ENCODE results near the gene C1QBP. TPM values are rescaled to one million over a fixed set of nuclear protein-coding genes. Genes with fewer than 3 reads are reported as not detected.

C1QBP gene, protein sequence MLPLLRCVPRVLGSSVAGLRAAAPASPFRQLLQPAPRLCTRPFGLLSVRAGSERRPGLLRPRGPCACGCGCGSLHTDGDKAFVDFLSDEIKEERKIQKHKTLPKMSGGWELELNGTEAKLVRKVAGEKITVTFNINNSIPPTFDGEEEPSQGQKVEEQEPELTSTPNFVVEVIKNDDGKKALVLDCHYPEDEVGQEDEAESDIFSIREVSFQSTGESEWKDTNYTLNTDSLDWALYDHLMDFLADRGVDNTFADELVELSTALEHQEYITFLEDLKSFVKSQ
- total RNA-seq, result 100 to 1,000 TPM; 586 to 607 TPM

DNA sequence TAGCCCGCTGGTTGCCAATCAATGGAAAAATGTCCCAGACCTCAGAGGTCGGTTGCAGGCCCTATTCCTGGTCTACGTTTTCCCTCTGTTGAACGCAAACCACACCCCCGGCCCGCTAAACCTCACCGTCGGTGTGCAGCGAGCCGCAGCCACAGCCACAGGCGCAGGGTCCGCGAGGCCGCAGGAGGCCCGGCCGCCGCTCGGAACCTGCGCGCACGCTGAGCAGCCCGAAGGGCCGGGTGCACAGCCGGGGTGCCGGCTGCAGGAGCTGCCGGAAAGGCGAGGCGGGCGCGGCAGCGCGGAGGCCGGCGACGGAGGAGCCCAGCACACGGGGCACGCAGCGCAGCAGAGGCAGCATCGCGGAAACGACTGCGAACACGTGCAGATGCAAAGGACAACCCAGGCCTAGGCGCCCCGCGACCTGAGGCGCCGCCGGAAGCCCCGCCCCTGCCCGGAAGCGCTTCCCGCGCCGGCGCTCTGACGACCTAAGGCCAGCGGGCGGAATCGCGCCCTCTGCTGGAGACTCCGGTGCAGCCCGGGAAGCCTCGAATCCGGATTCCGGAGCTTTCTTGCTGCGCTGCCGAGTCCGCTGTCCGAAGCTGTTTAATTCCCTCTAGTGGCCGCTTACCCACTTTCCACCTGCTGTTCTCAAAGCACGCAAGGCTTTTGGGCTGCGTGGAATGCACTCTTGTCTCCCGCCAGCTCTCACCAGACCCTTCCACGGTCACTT, at the start of gene C1QBP:
Gene C1QBP, minus strand, starts transcription at position 440 of the 730 bp plus-strand sequence. Its CDS starts 82 bp downstream, at position 358.
- Mint-ChIP-seq H3K4me1 (peaks cover 33% of the 10 kb centered on the region), H3K27ac (peak within 1 kb of the TSS; percentile 85), H3K27me3 (no peaks in the 10 kb centered on the region), H3K36me3 (peaks cover 39% of the 10 kb centered on the region), H3K4me3 (peak within 1 kb of the TSS; percentile 84), H3K9me3 (no peaks in the 10 kb centered on the region)
- peak; percentile 93 for DNase-seq

DNA sequence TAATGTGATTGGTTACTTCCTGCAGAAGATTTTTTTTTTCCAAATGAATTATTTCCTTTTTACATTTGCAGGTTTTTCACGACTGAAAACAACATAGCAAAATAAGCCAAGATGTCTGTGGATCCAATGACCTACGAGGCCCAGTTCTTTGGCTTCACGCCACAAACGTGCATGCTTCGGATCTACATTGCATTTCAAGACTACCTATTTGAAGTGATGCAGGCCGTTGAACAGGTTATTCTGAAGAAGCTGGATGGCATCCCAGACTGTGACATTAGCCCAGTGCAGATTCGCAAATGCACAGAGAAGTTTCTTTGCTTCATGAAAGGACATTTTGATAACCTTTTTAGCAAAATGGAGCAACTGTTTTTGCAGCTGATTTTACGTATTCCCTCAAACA, 49.8 kb upstream of the C1QBP start:
- no peak for DNase-seq
- H3K36me3 Mint-ChIP-seq, result peaks cover 40% of the 10 kb centered on the region
- peaks cover 35% of the 10 kb centered on the region for H3K4me1 Mint-ChIP-seq
- H3K4me3 Mint-ChIP-seq, result no peak overlapping the region
- peaks cover 4% of the 10 kb centered on the region for H3K9me3 Mint-ChIP-seq
- H3K27me3 Mint-ChIP-seq, result no peaks in the 10 kb centered on the region
- no peak overlapping the region for H3K27ac Mint-ChIP-seq

- Mint-ChIP-seq H3K4me1 (peaks cover 46% of the 10 kb centered on the region), H3K27me3 (no peaks in the 10 kb centered on the region), H3K27ac (peak within 1 kb of the TSS; percentile 99), H3K9me3 (no peaks in the 10 kb centered on the region), H3K4me3 (peak within 1 kb of the TSS; percentile 98), H3K36me3 (peaks cover 42% of the 10 kb centered on the region)
- DNase-seq, result peak; percentile 95
Measured at GRCh38 chr17:5486206-5487124, 47.5 kb upstream of the C1QBP start, which contains the start of gene MIS12. MIS12 (plus strand) TSS chr17:5486566; CDS start chr17:5488863, 2,297 bp downstream.

DNA sequence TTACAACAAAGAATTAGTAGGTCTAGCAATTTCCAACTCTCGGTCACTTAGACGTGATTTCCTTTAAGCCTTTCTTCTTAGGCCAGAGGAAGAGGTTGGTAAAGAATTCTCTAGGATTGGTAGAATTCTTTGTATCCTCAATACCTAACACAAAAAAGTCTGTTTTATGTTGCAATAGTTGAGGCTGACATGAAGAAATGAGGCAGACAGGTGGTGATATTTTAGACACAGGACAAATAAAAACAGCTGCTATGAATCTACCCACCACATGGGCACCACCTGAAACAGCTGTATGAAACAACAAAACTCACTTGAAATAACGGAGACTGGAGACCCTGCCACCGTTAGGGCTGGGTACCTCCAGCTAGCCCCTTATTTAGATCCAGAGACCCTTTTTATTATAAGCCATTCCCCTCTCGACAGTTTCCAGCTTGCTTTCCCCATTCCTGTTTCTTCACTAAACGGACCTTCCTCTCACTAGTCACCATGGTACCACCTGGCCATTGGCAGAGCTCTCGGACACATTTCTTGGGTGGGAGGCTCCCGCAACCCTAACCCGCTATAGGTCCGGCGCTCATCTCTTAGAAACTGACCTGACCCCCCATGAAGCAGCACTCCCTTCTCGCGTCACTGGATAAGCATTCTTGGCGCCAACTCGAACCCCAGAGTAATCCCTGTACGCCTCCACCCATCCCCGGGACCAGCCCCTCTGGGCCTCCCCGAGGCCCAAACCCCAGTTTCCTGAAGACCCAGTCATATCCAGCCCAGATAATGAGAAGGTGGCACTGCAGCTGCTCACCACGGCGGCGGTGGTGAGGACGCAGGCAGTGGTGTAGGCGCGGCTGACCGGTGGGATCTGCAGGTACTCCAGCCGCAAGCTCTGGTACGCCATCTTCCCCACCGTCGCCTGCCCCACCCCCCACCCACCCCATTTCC, 46.6 kb upstream of the C1QBP start, which contains the start of gene DERL2:
Gene DERL2, minus strand, starts transcription at position 909 of the 936 bp plus-strand sequence. Its CDS starts 17 bp downstream, at position 892.
- Mint-ChIP-seq H3K36me3 (peaks cover 42% of the 10 kb centered on the region), H3K4me1 (peaks cover 43% of the 10 kb centered on the region), H3K9me3 (no peaks in the 10 kb centered on the region), H3K27me3 (no peaks in the 10 kb centered on the region), H3K27ac (peak within 1 kb of the TSS; percentile 99), H3K4me3 (peak within 1 kb of the TSS; percentile 98)
- DNase-seq, result no peak

DNA sequence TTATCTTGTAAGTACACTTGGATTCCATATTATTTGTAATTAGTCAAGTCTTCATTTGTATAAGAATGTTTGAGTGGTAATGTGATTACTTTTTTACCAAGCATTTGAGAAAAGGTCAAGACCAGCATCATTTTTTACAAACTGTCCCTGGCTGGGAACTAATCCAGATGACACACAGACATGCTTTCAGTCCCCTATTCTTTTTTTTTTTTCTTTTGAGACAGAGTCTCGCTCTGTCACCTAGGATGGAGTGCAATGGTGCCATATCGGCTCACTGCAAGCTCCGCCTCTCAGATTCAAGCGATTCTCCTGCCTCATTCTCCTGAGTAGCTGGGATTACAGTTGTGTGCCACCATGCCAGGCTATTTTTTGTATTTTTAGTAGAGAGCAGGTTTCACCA, 42.5 kb upstream of the C1QBP start:
- H3K4me3 Mint-ChIP-seq, result no peak overlapping the region

DNA sequence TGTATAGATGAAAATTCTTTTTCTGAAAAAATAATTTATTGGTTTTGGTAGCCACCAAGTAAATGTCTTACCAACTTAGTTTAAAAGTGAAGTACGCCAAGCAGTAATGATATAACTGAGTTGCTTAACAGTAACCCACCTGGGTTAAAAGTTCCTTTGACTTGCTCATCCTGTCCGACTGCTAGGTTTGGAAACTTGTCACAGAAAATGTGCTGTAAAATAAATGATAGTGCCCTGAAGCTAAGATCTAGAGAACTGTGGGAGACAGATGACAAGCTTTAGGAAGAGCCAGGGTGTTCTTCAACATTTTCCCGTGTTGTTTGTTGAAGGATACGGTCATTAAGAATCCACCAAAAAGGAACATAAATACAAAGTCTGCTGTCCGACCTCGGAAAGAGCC, 42.0 kb upstream of the C1QBP start:
- Mint-ChIP-seq H3K4me1 (peaks cover 30% of the 10 kb centered on the region), H3K27me3 (no peaks in the 10 kb centered on the region), H3K27ac (no peak overlapping the region)

More for the DNA sequence above, 42.5 kb upstream of the C1QBP start:
- no peaks in the 10 kb centered on the region for H3K9me3 Mint-ChIP-seq
- H3K27ac Mint-ChIP-seq, result no peak overlapping the region
- H3K36me3 Mint-ChIP-seq, result peaks cover 40% of the 10 kb centered on the region
- no peaks in the 10 kb centered on the region for H3K27me3 Mint-ChIP-seq
- H3K4me1 Mint-ChIP-seq, result peaks cover 30% of the 10 kb centered on the region
- no peak for DNase-seq

GRCh38 chr17:5478992-5479391, 40.0 kb upstream of the C1QBP start:
- Mint-ChIP-seq H3K27ac (no peak overlapping the region), H3K27me3 (no peaks in the 10 kb centered on the region), H3K36me3 (peaks cover 38% of the 10 kb centered on the region), H3K4me1 (peaks cover 18% of the 10 kb centered on the region), H3K9me3 (no peaks in the 10 kb centered on the region), H3K4me3 (no peak overlapping the region)
- no peak for DNase-seq

More for the DNA sequence above, 42.0 kb upstream of the C1QBP start:
- Mint-ChIP-seq H3K9me3 (no peaks in the 10 kb centered on the region), H3K4me3 (no peak overlapping the region), H3K36me3 (peaks cover 40% of the 10 kb centered on the region)
- no peak for DNase-seq

DNA sequence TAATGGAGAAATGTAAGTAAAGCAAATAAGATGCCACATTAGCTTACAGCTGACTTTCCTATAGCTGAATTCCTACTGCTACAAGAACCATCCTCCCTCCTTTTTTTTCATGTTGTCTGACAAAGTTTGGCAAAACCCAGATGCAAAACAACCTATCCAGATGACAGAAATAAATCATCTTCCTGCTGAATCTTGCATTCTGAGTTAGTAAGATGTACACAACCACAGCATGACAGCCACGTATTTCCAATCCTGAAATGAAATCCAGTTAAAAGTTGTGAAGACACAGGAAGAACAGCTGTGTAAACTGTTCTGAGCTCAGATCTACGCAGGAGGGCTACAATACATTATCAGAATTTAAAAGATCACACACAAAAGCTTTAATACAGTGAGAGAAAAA, 35.0 kb upstream of the C1QBP start:
- Mint-ChIP-seq H3K4me1 (peaks cover 13% of the 10 kb centered on the region), H3K27me3 (no peaks in the 10 kb centered on the region), H3K9me3 (no peaks in the 10 kb centered on the region), H3K4me3 (no peak overlapping the region), H3K27ac (no peak overlapping the region), H3K36me3 (peaks cover 26% of the 10 kb centered on the region)
- no peak for DNase-seq

DNA sequence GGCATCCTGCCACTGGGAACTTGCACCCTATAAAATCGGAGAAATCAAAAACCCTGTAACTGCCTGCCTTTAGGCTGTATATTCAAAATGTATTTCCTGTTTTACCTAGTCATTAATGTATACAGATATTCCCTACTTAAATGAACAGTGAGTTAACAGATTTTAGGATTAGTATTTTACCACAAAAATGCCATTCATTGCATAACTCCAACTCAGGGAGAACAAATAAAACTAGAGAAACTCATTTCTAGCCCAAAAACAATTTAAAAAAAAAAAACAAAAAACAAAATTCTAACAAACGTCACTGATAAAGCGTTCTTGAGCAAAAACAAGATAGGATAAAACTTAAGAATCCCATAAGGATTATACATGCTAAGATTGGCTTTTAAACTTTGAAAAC, 33.6 kb upstream of the C1QBP start:
- Mint-ChIP-seq H3K9me3 (no peaks in the 10 kb centered on the region), H3K27ac (no peak overlapping the region), H3K4me1 (peaks cover 14% of the 10 kb centered on the region), H3K27me3 (no peaks in the 10 kb centered on the region), H3K4me3 (no peak overlapping the region), H3K36me3 (peaks cover 22% of the 10 kb centered on the region)
- DNase-seq, result no peak

DNA sequence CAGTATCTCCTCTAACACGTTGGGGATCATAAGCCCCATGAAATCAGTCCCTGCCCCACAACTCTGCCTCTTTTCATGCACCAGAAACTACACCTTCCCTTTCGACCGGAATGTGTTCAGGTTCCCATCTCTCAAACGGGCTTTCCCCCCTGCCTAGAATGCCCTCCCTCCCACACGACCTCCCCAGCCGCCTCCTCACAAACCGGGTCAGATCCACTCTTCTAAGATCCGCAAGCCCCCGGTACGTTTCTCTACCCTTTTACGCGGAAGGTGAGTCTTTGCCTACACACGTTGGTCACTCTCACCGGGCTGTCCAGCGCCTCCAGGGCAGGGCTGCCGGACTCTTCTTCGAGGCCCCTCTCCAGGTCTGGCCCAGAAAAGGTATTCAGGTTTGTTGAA, 29.1 kb upstream of the C1QBP start:
- Mint-ChIP-seq H3K27ac (peak overlapping the region; percentile 81), H3K27me3 (no peaks in the 10 kb centered on the region), H3K9me3 (no peaks in the 10 kb centered on the region), H3K4me1 (peaks cover 42% of the 10 kb centered on the region), H3K4me3 (peak overlapping the region; percentile 94), H3K36me3 (peaks cover 26% of the 10 kb centered on the region)
- DNase-seq, result peak; percentile 31

- no peaks in the 10 kb centered on the region for H3K9me3 Mint-ChIP-seq
- no peaks in the 10 kb centered on the region for H3K27me3 Mint-ChIP-seq
- peaks cover 29% of the 10 kb centered on the region for H3K36me3 Mint-ChIP-seq
- peak overlapping the region; percentile 81 for H3K27ac Mint-ChIP-seq
- H3K4me3 Mint-ChIP-seq, result peak overlapping the region; percentile 94
- DNase-seq, result no peak
- peaks cover 42% of the 10 kb centered on the region for H3K4me1 Mint-ChIP-seq
Measured at GRCh38 chr17:5467416-5467815, 28.5 kb upstream of the C1QBP start.

- Mint-ChIP-seq H3K27ac (peak overlapping the region; percentile 0), H3K9me3 (no peaks in the 10 kb centered on the region), H3K4me1 (peaks cover 42% of the 10 kb centered on the region), H3K36me3 (peaks cover 33% of the 10 kb centered on the region), H3K4me3 (peak overlapping the region; percentile 94), H3K27me3 (no peaks in the 10 kb centered on the region)
- no peak for DNase-seq
Measured at GRCh38 chr17:5466295-5466694, 27.3 kb upstream of the C1QBP start.

- H3K4me3 Mint-ChIP-seq, result no peak overlapping the region
- H3K4me1 Mint-ChIP-seq, result peaks cover 40% of the 10 kb centered on the region
Measured at GRCh38 chr17:5464717-5465507, 26.0 kb upstream of the C1QBP start.

More at GRCh38 chr17:5464717-5465507, 26.0 kb upstream of the C1QBP start:
- Mint-ChIP-seq H3K27ac (no peak overlapping the region), H3K36me3 (peaks cover 40% of the 10 kb centered on the region), H3K9me3 (no peaks in the 10 kb centered on the region), H3K27me3 (no peaks in the 10 kb centered on the region)
- DNase-seq, result no peak

Measured in activated naive CD8-positive, alpha-beta T cell treated with anti-CD3 and anti-CD28 coated beads for 36 hours (primary cell).